PC-3 (cell line): ENCODE measurements around the gene DLGAP1. TPM values are rescaled to one million over a fixed set of nuclear protein-coding genes. Genes with fewer than 3 reads are reported as not detected.

Experiments
- ATAC-seq: fragments of 200-7000 bp; cut with Tn5 transposase; 2 replicates; pipeline ENCODE4 v1.9.1; 2020; ENCODE audit warnings: mild to moderate bottlenecking, moderate library complexity
- BruUV-seq: library from RNA; stranded (reverse); fragments of 400-500 nt; replicated peaks from 2 replicates; lab custom pipeline; 2021; lab: Mats Ljungman, UMichigan
- CTCF ChIA-PET: fragments of 300-600 bp; sonication (Branson Sonifier 250); formaldehyde crosslinking; loops from one replicate; lab custom pipeline; 2022; ENCODE audit warnings: antibody characterized with exemption; lab: Charles Lee
- POLR2A ChIA-PET: fragments of 300-600 bp; sonication (Branson Sonifier 250); formaldehyde crosslinking; loops from one replicate; lab custom pipeline; 2022; ENCODE audit warnings: antibody characterized with exemption; ENCODE audit not compliant: unreplicated experiment; lab: Charles Lee
- DNase-seq: peaks from one replicate; pipeline ENCODE4 v3.0.0-alpha.2; 2015
- H2AFZ ChIP-seq: fragments of 300-600 bp; sonication (generic); 2 replicates; pipeline ENCODE4 v1.6.0; 2016; ENCODE audit warnings: antibody characterized with exemption, low read length
- H3F3A ChIP-seq: fragments of 300-600 bp; sonication (generic); one replicate; pipeline ENCODE4 v1.6.0; 2017; ENCODE audit warnings: antibody characterized with exemption, low read length, control low read depth, mild to moderate bottlenecking; ENCODE audit not compliant: unreplicated experiment
- H3K27ac ChIP-seq: fragments of 300-600 bp; sonication (generic); 2 replicates; pipeline ENCODE4 v1.5.1; 2016; ENCODE audit warnings: mild to moderate bottlenecking, low read length
- H3K27me3 ChIP-seq: fragments of 300-600 bp; sonication (generic); 2 replicates; pipeline ENCODE4 v1.6.1; 2016; ENCODE audit warnings: low read length, mixed read lengths
- H3K36me3 ChIP-seq: fragments of 300-600 bp; sonication (generic); 2 replicates; pipeline ENCODE4 v1.6.1; 2016; ENCODE audit warnings: low read depth, mixed run types, low read length, mixed read lengths
- H3K4me1 ChIP-seq: fragments of 300-600 bp; sonication (generic); 2 replicates; pipeline ENCODE4 v1.5.1; 2016; ENCODE audit warnings: low read length; ENCODE audit not compliant: insufficient read depth
- H3K4me2 ChIP-seq: fragments of 300-600 bp; sonication (generic); 2 replicates; pipeline ENCODE4 v1.6.0; 2016; ENCODE audit warnings: low read length
- H3K4me3 ChIP-seq: fragments of 300-600 bp; sonication (generic); 2 replicates; pipeline ENCODE4 v1.5.1; 2016; ENCODE audit warnings: mild to moderate bottlenecking, low read length, mixed read lengths
- H3K79me2 ChIP-seq: fragments of 300-600 bp; sonication (generic); 2 replicates; pipeline ENCODE4 v1.6.1; 2017; ENCODE audit warnings: low read length, mixed read lengths
- H3K9ac ChIP-seq: fragments of 300-600 bp; sonication (generic); 2 replicates; pipeline ENCODE4 v1.6.0; 2016; ENCODE audit warnings: mild to moderate bottlenecking, low read length
- H3K9me2 ChIP-seq: fragments of 300-600 bp; sonication (generic); replicated peaks from 2 replicates; pipeline ENCODE4 v1.6.1; 2016; ENCODE audit warnings: mixed run types, low read length, mixed read lengths
- H3K9me3 ChIP-seq: fragments of 300-600 bp; sonication (generic); 2 replicates; pipeline ENCODE4 v1.6.1; 2016; ENCODE audit warnings: low read length, mixed read lengths
- H4K20me1 ChIP-seq: fragments of 300-600 bp; sonication (generic); 2 replicates; pipeline ENCODE4 v1.6.1; 2016; ENCODE audit warnings: low read length, mixed read lengths
- CTCF ChIP-seq: fragments of 300-600 bp; sonication (generic); conservative IDR thresholded peaks from 2 replicates; pipeline ENCODE4 v1.5.1; 2017; ENCODE audit warnings: antibody characterized with exemption, low read depth, mild to moderate bottlenecking, low read length
- EZH2 ChIP-seq: fragments of 300-600 bp; sonication (generic); IDR thresholded peaks from one replicate; pipeline ENCODE4 v1.6.1; 2017; ENCODE audit warnings: antibody characterized with exemption, mild to moderate bottlenecking, low read length; ENCODE audit not compliant: unreplicated experiment
- EZH2phosphoT487 ChIP-seq: fragments of 300-600 bp; sonication (generic); IDR thresholded peaks from 2 replicates; pipeline ENCODE4 v1.6.1; 2018; ENCODE audit warnings: mild to moderate bottlenecking, antibody characterized with exemption, low read length, borderline replicate concordance
- intact Hi-C: fragments of 100-400 bp; cut with micrococcal nuclease; formaldehyde crosslinking; loops from 2 replicates; pipeline ENCODE4 v1.9.0; 2023
- total RNA-seq: library from RNA; depleted of rRNA; stranded (reverse); fragments of >200 nt; gene quantifications from 2 replicates; pipeline ENCODE4 v1.2.3, GENCODE V29; 2014

DLGAP1 gene
- total RNA-seq, 1 experiment from 2014 or later = not detected

GRCh38 chr18:3861495-3861894 is 593.6 kb downstream of the DLGAP1 start:
- no peaks in the 10 kb centered on the region for H3K9me3 ChIP-seq
- H3K4me3 ChIP-seq = no peak overlapping the region
- H3K27me3 ChIP-seq = peaks cover 39% of the 10 kb centered on the region; the same call in 1 of the 2 replicates
- no peak overlapping the region for H3K9ac ChIP-seq
- H4K20me1 ChIP-seq = no peaks in the 10 kb centered on the region
- no peaks in the 10 kb centered on the region for H3K9me2 ChIP-seq
- no peak overlapping the region for H3K27ac ChIP-seq
- H3F3A ChIP-seq = no peaks in the 10 kb centered on the region
- intact Hi-C loops = no loop called here
- no peak overlapping the region for H3K4me2 ChIP-seq
- H3K79me2 ChIP-seq = no peaks in the 10 kb centered on the region
- ATAC-seq (no peak), DNase-seq (no peak)
- CTCF ChIA-PET = no interaction called here
- TF ChIP-seq EZH2phosphoT487 (no peak), CTCF (no peak), EZH2 (no peak)
- POLR2A ChIA-PET = no interaction called here
- BruUV-seq = no TSS peak
- H2AFZ ChIP-seq = no peak overlapping the region
- H3K4me1 ChIP-seq = no peaks in the 10 kb centered on the region
- H3K36me3 ChIP-seq = no peaks in the 10 kb centered on the region

GRCh38 chr18:3857544-3857943 is 597.6 kb downstream of the DLGAP1 start:
- Histone ChIP-seq H3K9me3 (no peaks in the 10 kb centered on the region), H3K36me3 (no peaks in the 10 kb centered on the region), H3F3A (no peaks in the 10 kb centered on the region), H3K9me2 (no peaks in the 10 kb centered on the region), H2AFZ (no peak overlapping the region), H3K9ac (no peak overlapping the region), H3K27me3 (peaks cover 28% of the 10 kb centered on the region; the same call in 1 of the 2 replicates), H4K20me1 (no peaks in the 10 kb centered on the region), H3K4me2 (no peak overlapping the region), H3K4me3 (no peak overlapping the region), H3K4me1 (no peaks in the 10 kb centered on the region), H3K27ac (no peak overlapping the region), H3K79me2 (no peaks in the 10 kb centered on the region)
- BruUV-seq = no TSS peak
- no peak for DNase-seq
- ATAC-seq = no peak
- TF ChIP-seq CTCF (no peak), EZH2phosphoT487 (no peak), EZH2 (no peak)
- ChIA-PET CTCF (no interaction called here), POLR2A (no interaction called here)
- intact Hi-C loops = no loop called here

- Histone ChIP-seq H3K4me3 (no peak overlapping the region), H3F3A (no peaks in the 10 kb centered on the region), H3K9me2 (no peaks in the 10 kb centered on the region), H4K20me1 (no peaks in the 10 kb centered on the region), H3K36me3 (no peaks in the 10 kb centered on the region), H3K9me3 (no peaks in the 10 kb centered on the region), H3K9ac (no peak overlapping the region), H3K27me3 (peaks cover 28% of the 10 kb centered on the region; the same call in 1 of the 2 replicates), H3K4me1 (no peaks in the 10 kb centered on the region), H2AFZ (no peak overlapping the region), H3K27ac (no peak overlapping the region), H3K79me2 (no peaks in the 10 kb centered on the region), H3K4me2 (no peak overlapping the region)
- no TSS peak for BruUV-seq
- CTCF ChIA-PET = no interaction called here
- intact Hi-C loops = no loop called here
- POLR2A ChIA-PET = no interaction called here
- ATAC-seq (no peak), DNase-seq (no peak)
- no peak for TF ChIP-seq CTCF
- no peak for TF ChIP-seq EZH2phosphoT487
- TF ChIP-seq EZH2 = no peak
Observed at GRCh38 chr18:3855966-3856365, 599.1 kb downstream of the DLGAP1 start.
